Loucy (cell line): ENCODE results near the gene TTF2.

ENCODE experiments used
- EZH2phosphoT487 ChIP-seq: fragments of 200-600 bp; IDR thresholded peaks from 2 replicates; pipeline ENCODE4 v1.6.1; 2018; ENCODE audit warnings: antibody characterized with exemption, mild to moderate bottlenecking, moderate library complexity, borderline replicate concordance
- TF ChIP-seq, protein P1 (sequence below): fragments of 200-600 bp; sonication (generic); conservative IDR thresholded peaks from 2 replicates; pipeline ENCODE4 v1.5.1; 2014; ENCODE audit warnings: mild to moderate bottlenecking, antibody characterized with exemption, low read length

GRCh38 chr1:117068580-117068979 lies 8.5 kb downstream of the TTF2 start:
- TF ChIP-seq, protein P1, sequence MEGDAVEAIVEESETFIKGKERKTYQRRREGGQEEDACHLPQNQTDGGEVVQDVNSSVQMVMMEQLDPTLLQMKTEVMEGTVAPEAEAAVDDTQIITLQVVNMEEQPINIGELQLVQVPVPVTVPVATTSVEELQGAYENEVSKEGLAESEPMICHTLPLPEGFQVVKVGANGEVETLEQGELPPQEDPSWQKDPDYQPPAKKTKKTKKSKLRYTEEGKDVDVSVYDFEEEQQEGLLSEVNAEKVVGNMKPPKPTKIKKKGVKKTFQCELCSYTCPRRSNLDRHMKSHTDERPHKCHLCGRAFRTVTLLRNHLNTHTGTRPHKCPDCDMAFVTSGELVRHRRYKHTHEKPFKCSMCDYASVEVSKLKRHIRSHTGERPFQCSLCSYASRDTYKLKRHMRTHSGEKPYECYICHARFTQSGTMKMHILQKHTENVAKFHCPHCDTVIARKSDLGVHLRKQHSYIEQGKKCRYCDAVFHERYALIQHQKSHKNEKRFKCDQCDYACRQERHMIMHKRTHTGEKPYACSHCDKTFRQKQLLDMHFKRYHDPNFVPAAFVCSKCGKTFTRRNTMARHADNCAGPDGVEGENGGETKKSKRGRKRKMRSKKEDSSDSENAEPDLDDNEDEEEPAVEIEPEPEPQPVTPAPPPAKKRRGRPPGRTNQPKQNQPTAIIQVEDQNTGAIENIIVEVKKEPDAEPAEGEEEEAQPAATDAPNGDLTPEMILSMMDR, result no peak
- TF ChIP-seq EZH2phosphoT487, result no peak
